ENCODE data around the gene USP28.
"Not testable (repeated sequence)": the region's sequence is repeated elsewhere in the genome, so short reads cannot be mapped to it uniquely, and the experiment has no call there.

Gene USP28

GRCh38 chr11:113764527-113765219 is 110.7 kb downstream of the USP28 start:
- no peak for DNase-seq

- DNase-seq, result not testable (repeated sequence)
Observed at GRCh38 chr11:113763040-113763439, 112.3 kb downstream of the USP28 start.

- no peak for DNase-seq
Observed at GRCh38 chr11:113760241-113760640, 115.1 kb downstream of the USP28 start.

- DNase-seq, result no peak
Observed at GRCh38 chr11:113752932-113753331, 122.4 kb downstream of the USP28 start.
